NCI-H774 (cell line): ENCODE results near the gene FBRS.

Experiments used
- DNase-seq: peaks from one replicate; lab custom pipeline; 2025; lab: John Stamatoyannopoulos, UW

The FBRS gene

GRCh38 chr16:30644334-30644830 lies 13.8 kb upstream of the FBRS start:
- no peak for DNase-seq

- no peak for DNase-seq
Observed at GRCh38 chr16:30645727-30646126, 12.5 kb upstream of the FBRS start.

GRCh38 chr16:30647274-30647571 lies 11.0 kb upstream of the FBRS start:
- no peak for DNase-seq

- DNase-seq, result no peak
Observed at GRCh38 chr16:30649725-30650368, 8.4 kb upstream of the FBRS start.

- peak; percentile 98 for DNase-seq
Observed at GRCh38 chr16:30650369-30651123, 7.7 kb upstream of the FBRS start, which contains the start of gene PRR14. Gene PRR14 (plus strand): TSS chr16:30650960. CDS start chr16:30651646, 686 bp downstream.

GRCh38 chr16:30651124-30652004 lies 6.9 kb upstream of the FBRS start:
- DNase-seq, result peak; percentile 51

GRCh38 chr16:30652005-30652296 lies 6.3 kb upstream of the FBRS start:
- DNase-seq, result no peak

- DNase-seq, result no peak
Observed at GRCh38 chr16:30652718-30653117, 5.5 kb upstream of the FBRS start.

- DNase-seq, result no peak
Observed at GRCh38 chr16:30654856-30655255, 3.4 kb upstream of the FBRS start.

- DNase-seq, result no peak
Observed at GRCh38 chr16:30655815-30656347, 2.4 kb upstream of the FBRS start.

GRCh38 chr16:30656388-30656787 lies 1.8 kb upstream of the FBRS start:
- DNase-seq, result no peak

GRCh38 chr16:30656974-30657865 lies 1.0 kb upstream of the FBRS start:
- peak; percentile 64 for DNase-seq

GRCh38 chr16:30658731-30659506 lies 688 bp downstream of the FBRS start:
- peak; percentile 89 for DNase-seq

GRCh38 chr16:30659507-30660423 lies 1.5 kb downstream of the FBRS start:
- no peak for DNase-seq

GRCh38 chr16:30660424-30661261 lies 2.4 kb downstream of the FBRS start:
- no peak for DNase-seq

- no peak for DNase-seq
Observed at GRCh38 chr16:30662449-30662848, 4.2 kb downstream of the FBRS start.

- no peak for DNase-seq
Observed at GRCh38 chr16:30663038-30663437, 4.8 kb downstream of the FBRS start.

- DNase-seq, result no peak
Observed at GRCh38 chr16:30663820-30664219, 5.6 kb downstream of the FBRS start.
